ENCODE data around the gene CACNA1C. TPM values are rescaled to one million over a fixed set of nuclear protein-coding genes. Genes with fewer than 3 reads are reported as not detected.

The CACNA1C gene
- total RNA-seq, 2 experiments from 2014 or later, result 0.69 to 1.4 TPM

GRCh38 chr12:2168808-2169207 lies 116.0 kb downstream of the CACNA1C start:
- Histone ChIP-seq H3K4me2 (ENCODE audit: low read length) (no peak overlapping the region), H3K4me1 (ENCODE audit: insufficient read depth, low read length, poor library complexity, severe bottlenecking) (no peaks in the 10 kb centered on the region), H3K4me3 (ENCODE audit: low read depth, low read length, poor library complexity, severe bottlenecking) (no peak overlapping the region), H3K9me2 (ENCODE audit: insufficient read depth, low read length) (no peaks in the 10 kb centered on the region), H3K27ac (ENCODE audit: low read depth, low read length, poor library complexity, severe bottlenecking) (no peak overlapping the region), H3K36me3 (ENCODE audit: insufficient read depth, low read length) (no peaks in the 10 kb centered on the region), H2AFZ (ENCODE audit: low read length) (no peak overlapping the region), H3K9me3 (ENCODE audit: low read length) (peaks cover 12% of the 10 kb centered on the region), H3K79me2 (ENCODE audit: insufficient read depth, low read depth, low read length) (no peaks in the 10 kb centered on the region), H4K20me1 (ENCODE audit: insufficient read depth, low read length) (no peaks in the 10 kb centered on the region)
- BruUV-seq (replicated peaks), result no TSS peak
- ChIA-PET CTCF (ENCODE audit: unreplicated experiment) (no interaction called here), POLR2A (no interaction called here)
- no peak for DNase-seq (ENCODE audit: low spot score)
- intact Hi-C loops (cut with micrococcal nuclease; ENCODE audit: unreplicated experiment), result no loop called here
- TF ChIP-seq CTCF (conservative IDR thresholded peaks at IDR 0.05; ENCODE audit: low read length), result no peak
- no peak for TF ChIP-seq EZH2phosphoT487 (IDR thresholded peaks at IDR 0.05; ENCODE audit: borderline replicate concordance, low read depth, low read length)

- DNase-seq (ENCODE audit: low spot score), result no peak
- no peak for TF ChIP-seq CTCF (conservative IDR thresholded peaks at IDR 0.05; ENCODE audit: low read length)
- no peak for TF ChIP-seq EZH2phosphoT487 (IDR thresholded peaks at IDR 0.05; ENCODE audit: borderline replicate concordance, low read depth, low read length)
- ChIA-PET POLR2A (no interaction called here), CTCF (ENCODE audit: unreplicated experiment) (no interaction called here)
- H3K9me3 ChIP-seq (ENCODE audit: low read length), result peaks cover 12% of the 10 kb centered on the region
- intact Hi-C loops (cut with micrococcal nuclease; ENCODE audit: unreplicated experiment), result no loop called here
- no peak overlapping the region for H3K27ac ChIP-seq (ENCODE audit: low read depth, low read length, poor library complexity, severe bottlenecking)
- H3K4me2 ChIP-seq (ENCODE audit: low read length), result no peak overlapping the region
- H3K79me2 ChIP-seq (ENCODE audit: insufficient read depth, low read depth, low read length), result no peaks in the 10 kb centered on the region
- no peak overlapping the region for H2AFZ ChIP-seq (ENCODE audit: low read length)
- no peaks in the 10 kb centered on the region for H3K9me2 ChIP-seq (ENCODE audit: insufficient read depth, low read length)
- H4K20me1 ChIP-seq (ENCODE audit: insufficient read depth, low read length), result no peaks in the 10 kb centered on the region
- no TSS peak for BruUV-seq (replicated peaks)
- H3K36me3 ChIP-seq (ENCODE audit: insufficient read depth, low read length), result no peaks in the 10 kb centered on the region
- no peak overlapping the region for H3K4me3 ChIP-seq (ENCODE audit: low read depth, low read length, poor library complexity, severe bottlenecking)
- H3K4me1 ChIP-seq (ENCODE audit: insufficient read depth, low read length, poor library complexity, severe bottlenecking), result no peaks in the 10 kb centered on the region
Observed at GRCh38 chr12:2169489-2169888, 116.7 kb downstream of the CACNA1C start.

GRCh38 chr12:2169940-2170339 lies 117.2 kb downstream of the CACNA1C start:
- no peaks in the 10 kb centered on the region for H3K79me2 ChIP-seq (ENCODE audit: insufficient read depth, low read depth, low read length)
- no peaks in the 10 kb centered on the region for H3K4me1 ChIP-seq (ENCODE audit: insufficient read depth, low read length, poor library complexity, severe bottlenecking)
- intact Hi-C loops (cut with micrococcal nuclease; ENCODE audit: unreplicated experiment), result no loop called here
- no peaks in the 10 kb centered on the region for H3K36me3 ChIP-seq (ENCODE audit: insufficient read depth, low read length)
- TF ChIP-seq CTCF (conservative IDR thresholded peaks at IDR 0.05; ENCODE audit: low read length) (no peak), EZH2phosphoT487 (IDR thresholded peaks at IDR 0.05; ENCODE audit: borderline replicate concordance, low read depth, low read length) (no peak)
- no peaks in the 10 kb centered on the region for H4K20me1 ChIP-seq (ENCODE audit: insufficient read depth, low read length)
- ChIA-PET CTCF (ENCODE audit: unreplicated experiment) (no interaction called here), POLR2A (no interaction called here)
- DNase-seq (ENCODE audit: low spot score), result no peak
- no peaks in the 10 kb centered on the region for H3K9me2 ChIP-seq (ENCODE audit: insufficient read depth, low read length)
- H3K9me3 ChIP-seq (ENCODE audit: low read length), result peaks cover 12% of the 10 kb centered on the region
- no TSS peak for BruUV-seq (replicated peaks)
- no peak overlapping the region for H2AFZ ChIP-seq (ENCODE audit: low read length)
- H3K27ac ChIP-seq (ENCODE audit: low read depth, low read length, poor library complexity, severe bottlenecking), result no peak overlapping the region
- no peak overlapping the region for H3K4me3 ChIP-seq (ENCODE audit: low read depth, low read length, poor library complexity, severe bottlenecking)
- H3K4me2 ChIP-seq (ENCODE audit: low read length), result no peak overlapping the region
